NCI-H146 treated with DMSO at 0.1 percent for 48 hours (cell line): ENCODE results near the gene EXOC4.
"Not testable (repeated sequence)": the region's sequence is repeated elsewhere in the genome, so short reads cannot be mapped to it uniquely, and the experiment has no call there.

ENCODE experiments used
- DNase-seq: peaks from one replicate; lab custom pipeline; 2025; ENCODE audit not compliant: unreplicated experiment; lab: John Stamatoyannopoulos, UW

Gene EXOC4

DNA sequence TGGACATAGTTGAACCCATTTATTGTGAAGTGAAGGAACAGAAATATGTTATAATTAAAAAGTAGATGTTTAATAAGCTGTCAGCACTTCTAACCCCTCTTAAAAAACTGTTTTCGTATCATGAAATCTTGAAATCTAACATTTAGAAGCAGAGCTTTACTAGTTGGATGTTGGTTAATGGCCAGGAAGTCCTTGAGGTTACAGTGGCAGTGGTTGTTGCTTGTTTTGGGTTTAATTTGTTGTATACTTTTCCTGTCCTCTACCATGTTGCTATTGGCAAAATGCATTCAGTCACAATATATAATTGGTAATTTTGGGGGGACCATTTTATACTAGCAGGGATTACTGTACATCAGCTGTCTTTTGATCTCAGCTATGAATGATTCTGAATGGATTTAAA lies 60.7 kb downstream of the EXOC4 start:
- no peak for DNase-seq

- no peak for DNase-seq
Measured at GRCh38 chr7:133314084-133314483, 61.2 kb downstream of the EXOC4 start.

DNA sequence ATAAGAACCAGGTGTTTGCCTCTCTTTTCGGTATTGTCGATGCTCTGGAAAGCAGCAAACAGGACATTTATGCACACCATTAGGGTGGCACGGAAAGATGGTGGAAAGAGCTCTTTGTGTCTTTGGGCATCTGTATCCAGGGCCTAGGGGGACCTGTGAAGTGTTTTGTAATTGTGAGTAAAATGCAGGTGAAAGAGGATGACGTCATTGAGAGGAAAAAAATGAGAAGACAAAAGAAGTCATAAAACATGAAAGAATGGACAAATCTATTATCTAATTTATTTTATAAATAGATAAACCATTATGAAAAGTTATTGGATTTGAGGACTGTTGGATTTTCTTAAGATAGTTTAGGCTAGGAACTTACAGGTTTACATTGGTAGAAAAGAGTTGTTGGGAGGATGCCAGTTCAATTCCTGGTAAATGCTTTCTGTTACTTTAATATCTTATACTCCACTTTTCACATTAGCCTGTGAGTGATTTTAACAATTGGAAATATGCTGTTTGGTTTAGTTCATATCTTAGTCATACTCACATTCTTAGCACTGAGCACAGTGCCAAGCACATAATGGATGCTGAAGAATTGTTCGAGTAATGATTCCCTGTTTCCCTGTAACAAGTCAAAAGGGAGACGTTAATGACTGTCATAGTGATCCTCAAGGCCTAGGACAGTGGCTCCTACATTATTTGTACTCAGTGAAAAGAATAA lies 62.6 kb downstream of the EXOC4 start:
- DNase-seq, result no peak

DNA sequence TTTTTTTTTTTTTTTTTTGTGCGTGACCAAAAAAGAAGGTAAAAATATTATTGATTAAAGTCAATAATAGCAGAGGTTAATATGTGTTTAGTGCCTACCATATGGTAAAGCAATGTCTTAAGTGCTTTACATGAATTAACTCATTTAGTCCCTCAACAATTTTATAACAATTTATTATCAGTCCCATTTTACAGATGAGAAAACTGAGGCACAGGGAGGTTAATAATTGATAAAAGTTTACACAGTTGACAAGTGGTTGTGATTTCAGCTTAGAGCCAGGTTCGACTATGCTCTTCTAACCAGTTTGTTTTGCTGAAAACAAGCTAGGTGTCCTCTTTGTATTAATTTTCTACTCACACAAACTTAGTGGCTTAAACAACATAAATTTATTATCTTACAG lies 67.0 kb downstream of the EXOC4 start:
- DNase-seq, result no peak

DNA sequence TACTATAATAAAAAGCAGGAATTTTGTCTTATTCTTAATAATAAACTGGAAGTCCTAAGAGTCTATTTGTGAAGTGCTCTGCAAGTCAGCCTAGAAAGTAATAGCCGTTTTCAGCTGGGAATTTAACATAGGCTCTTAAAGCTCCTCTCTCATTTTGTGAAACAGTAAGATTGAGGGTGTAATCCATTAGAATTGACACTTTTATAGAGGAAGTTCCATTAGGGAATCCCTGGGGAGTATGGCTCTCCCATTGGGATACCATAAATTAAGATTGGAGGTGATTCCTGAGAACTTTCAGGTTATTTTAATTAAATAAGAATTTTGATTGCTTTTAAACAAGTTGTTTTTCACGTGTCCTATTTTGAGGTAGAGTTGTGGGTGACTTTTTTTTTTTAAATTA lies 68.0 kb downstream of the EXOC4 start:
- no peak for DNase-seq

GRCh38 chr7:133321366-133321765 lies 68.5 kb downstream of the EXOC4 start:
- DNase-seq, result not testable (repeated sequence)

DNA sequence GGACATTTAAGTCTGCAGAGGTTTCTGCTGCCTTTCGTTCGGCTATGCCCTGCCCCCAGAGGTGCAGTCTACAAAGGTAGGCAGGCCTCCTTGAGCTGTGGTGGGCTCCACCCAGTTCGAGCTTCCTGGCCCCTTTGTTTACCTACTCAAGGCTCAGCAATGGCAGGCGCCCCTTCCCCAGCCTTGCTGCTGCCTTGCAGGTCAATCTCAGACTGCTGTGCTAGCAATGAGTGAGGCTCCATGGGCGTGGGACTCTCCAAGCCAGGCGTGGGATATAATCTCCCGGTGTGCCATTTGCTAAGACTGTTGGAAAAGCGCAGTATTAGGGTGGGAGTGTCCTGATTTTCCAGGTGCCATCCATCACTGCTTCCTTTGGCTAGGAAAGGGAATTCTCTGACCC lies 73.9 kb downstream of the EXOC4 start:
- DNase-seq, result not testable (repeated sequence)

GRCh38 chr7:133328021-133328420 lies 75.1 kb downstream of the EXOC4 start:
- not testable (repeated sequence) for DNase-seq

- no peak for DNase-seq
Measured at GRCh38 chr7:133330085-133330484, 77.2 kb downstream of the EXOC4 start.

- no peak for DNase-seq
Measured at GRCh38 chr7:133331861-133332260, 79.0 kb downstream of the EXOC4 start.

DNA sequence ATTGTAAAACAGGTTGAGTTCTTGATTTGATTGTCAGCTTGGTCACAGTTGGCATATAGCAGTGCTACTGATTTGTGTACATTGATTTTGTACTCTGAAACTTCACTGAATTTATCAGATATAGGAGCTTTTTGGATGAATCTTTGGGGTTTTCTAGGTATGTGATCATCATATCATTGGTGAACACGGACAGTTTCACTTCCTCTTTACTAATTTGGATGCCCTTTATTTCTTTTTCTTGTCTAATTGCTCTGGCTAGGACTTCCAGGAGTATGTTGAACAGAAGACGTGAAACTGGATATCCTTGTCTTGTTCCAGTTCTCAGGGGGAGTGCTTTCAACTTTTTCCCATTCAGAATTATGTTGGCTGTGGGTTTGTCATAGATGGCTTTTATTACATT lies 86.9 kb downstream of the EXOC4 start:
- DNase-seq, result no peak

DNA sequence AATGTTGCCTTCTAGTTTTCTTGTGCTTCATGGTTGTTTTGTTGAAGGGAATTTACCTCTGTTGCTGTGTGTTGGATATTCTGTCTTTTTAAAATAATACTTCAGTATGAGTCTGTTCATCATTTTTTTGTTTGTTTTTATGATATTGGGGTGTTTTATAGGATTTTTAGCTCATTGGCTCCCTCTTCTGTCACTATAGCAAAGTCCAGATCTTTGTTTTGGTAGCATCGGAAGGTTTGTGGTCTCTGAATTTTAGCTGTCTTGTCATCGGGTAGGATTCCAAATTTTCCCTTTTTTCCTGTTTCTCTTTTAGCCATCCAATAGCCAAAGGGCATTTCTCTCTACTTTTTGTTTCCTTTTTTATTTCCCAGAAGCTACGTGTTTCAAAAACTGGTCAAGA lies 91.4 kb downstream of the EXOC4 start:
- no peak for DNase-seq

DNA sequence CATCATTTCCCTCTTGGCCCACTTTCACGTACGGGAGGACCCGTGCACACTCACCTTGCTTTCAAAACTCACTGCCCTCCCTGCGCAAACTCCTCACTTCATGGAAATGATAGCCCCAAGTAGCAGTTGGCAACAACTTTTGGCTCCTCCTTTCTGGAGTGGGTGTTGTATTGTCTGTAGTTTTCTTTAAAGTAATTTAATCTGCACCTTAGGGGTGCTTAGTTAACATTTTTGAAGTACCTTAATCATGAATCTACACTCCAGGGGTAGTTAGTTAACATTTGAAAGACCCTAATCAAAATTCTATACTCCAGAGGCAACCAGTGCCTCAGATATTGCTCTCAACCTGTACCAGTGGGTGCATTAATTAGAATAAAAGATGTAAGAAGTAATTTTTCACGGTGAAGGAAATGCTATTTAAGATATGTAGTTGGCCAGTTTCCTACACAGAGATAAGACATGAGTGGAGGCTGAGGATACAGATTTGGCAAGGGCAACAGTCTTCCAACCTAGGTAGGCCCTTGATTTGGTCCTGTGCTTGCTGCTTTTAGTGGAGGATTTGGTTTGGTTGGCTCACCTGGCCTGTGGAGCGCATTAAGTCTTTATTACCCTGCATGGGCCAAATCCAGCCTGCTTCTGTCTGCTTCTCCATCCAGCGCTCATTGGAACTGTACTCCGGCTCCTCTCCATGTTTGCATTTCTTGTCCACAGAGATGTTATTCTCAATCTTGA lies 93.0 kb downstream of the EXOC4 start:
- DNase-seq, result no peak

DNA sequence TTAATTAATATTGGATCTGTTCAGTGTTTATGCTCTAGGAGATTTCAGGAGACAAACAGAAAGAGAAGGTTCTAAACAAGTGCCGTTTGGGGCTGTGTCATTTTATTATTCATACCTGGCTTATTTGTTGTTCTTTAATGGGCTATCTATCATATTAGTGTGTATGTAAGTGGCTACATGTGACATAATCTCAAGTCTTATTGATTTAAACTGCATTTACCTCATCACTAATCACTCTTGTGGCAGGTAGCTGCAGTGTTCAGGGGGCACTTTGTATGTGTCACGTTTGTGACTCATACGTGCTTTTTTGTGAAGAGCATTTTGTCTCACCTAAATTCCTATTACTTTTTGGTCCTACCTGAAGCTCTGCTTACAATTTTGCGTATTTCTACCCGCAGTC lies 95.4 kb downstream of the EXOC4 start:
- DNase-seq, result no peak

DNA sequence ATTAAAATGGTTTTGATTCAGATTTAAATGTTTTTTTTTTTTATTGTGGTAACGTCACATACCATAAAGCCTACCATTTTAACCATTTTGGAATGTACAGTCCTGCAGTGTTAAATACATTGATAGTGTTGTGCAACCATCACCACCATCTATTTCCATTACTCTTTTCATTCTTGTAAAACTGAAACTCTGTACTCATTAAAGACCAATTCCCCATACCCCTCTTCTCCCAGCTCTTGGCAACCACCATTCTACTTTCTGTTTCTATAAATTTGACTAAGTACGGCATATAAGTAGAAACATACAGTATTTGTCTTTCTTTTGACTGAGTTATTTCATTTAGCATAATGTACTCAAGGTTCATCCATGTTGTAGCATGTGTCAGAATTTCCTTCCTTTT lies 96.2 kb downstream of the EXOC4 start:
- DNase-seq, result no peak

DNA sequence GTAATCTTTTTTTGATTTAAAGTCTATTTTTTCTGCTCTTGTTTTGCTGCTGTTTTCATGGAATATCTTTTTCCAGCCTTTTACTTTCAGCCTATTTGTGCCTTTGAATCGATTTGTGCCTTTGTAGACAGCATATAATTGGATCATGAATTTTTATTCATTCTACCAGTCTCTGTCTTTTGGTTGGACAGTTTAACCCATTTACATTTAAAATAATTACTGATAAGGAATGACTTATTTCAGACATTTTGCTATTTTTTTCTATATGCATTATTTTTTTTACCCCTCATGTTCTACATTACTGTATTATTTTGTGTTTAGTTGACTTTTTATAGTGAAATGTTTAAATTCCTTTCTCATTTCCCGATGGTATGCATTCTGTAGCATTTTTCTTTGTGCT lies 99.6 kb downstream of the EXOC4 start:
- no peak for DNase-seq

GRCh38 chr7:133353775-133354174 lies 100.9 kb downstream of the EXOC4 start:
- DNase-seq, result no peak

DNA sequence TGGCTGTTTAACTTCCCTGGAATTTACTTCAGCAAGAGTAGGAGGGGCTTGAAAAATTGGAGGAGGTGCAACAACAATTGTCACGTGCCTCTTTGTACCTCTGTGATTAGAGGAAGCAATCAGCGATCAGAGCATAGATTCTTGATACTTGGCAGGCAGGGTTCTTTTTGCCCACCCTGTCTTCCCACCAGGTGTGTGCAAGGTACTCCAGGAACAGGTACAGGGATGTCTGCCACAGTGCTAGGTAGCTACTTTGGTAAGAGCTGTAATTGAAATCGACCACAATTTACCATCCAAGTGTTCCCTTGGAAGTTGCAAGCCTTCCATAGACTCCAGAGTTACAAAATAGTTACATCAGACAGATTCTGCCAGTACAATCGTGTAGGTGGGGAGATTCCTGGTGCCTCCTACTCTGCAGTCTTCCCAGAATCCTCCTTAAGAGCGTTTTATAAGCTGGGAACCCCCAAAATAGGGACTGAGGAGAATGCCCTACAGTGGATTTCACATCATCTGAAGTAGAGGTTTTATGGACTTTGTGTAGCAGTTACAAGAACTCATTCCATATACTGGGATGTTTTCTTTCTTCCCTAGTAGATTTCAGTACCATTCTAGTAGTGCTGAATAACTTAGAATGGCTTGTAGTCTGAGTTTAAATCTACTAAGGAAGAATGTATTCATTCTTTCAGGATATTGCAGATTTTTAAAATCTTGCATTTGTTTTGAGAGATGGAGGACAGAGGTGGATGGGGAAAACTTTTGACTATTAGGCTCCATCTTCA lies 101.9 kb downstream of the EXOC4 start:
- DNase-seq, result no peak

GRCh38 chr7:133355325-133355708 lies 102.4 kb downstream of the EXOC4 start:
- DNase-seq, result no peak

- DNase-seq, result no peak
Measured at GRCh38 chr7:133355822-133356221, 102.9 kb downstream of the EXOC4 start.

DNA sequence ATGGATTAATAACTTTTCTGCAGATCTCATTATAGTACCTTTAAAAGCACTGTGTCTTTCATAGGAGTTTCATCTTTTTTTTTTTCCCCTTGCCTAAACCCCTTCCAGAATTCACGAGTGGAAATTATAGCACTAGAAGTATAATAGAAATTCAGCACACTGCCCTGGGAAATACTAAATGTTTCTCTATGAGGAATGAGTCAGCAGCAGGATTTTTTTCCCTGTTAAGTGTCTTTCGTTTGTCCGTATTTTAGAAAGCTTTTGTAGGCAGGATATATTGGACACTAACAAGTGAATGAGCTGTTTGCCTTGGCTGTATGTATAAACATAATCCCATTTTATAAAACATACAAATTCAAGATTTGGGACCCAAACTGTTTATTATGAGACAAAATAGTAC lies 105.8 kb downstream of the EXOC4 start:
- no peak for DNase-seq

DNA sequence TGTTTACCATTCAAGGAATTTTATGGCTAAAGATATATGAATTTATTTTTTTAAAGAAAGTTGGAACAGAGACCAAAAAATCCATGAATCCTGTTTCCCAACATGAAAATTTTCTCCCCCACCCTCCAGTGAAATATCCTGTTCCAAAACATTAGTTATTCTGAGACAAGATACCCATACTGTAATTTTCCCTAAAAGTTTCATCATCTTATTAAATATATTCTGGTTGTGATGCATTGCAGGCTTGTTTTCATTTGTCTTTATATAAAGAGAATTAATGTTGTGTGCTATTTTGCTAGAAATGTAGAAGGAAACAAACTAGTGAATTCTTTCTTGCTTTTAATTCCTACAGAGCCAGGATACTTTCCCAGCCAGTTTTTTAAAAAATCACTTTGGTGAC lies 106.6 kb downstream of the EXOC4 start:
- no peak for DNase-seq
